ENCODE measurements around the gene APBA2.

GRCh38 chr15:29110176-29110575 lies 224.4 kb downstream of the APBA2 start:
- TF ChIP-seq CTCF (conservative IDR thresholded peaks at IDR 0.05): no peak
- no peak for TF ChIP-seq ZFX (IDR thresholded peaks at IDR 0.05)

All from C4-2B (cell line).